Upper lobe of left lung (tissue), 6 donors: ENCODE results near the gene SNAPC1. TPM values are rescaled to one million over a fixed set of nuclear protein-coding genes. Genes with fewer than 3 reads are reported as not detected.

ENCODE experiments used
- ATAC-seq, 2 donors: fragments of 200-7000 bp; cut with Tn5 transposase; one replicate each; pipeline ENCODE4 v1.9.1; 2022; ENCODE audit warnings: mild to moderate bottlenecking in 2 of 2, moderate library complexity in 2 of 2; ENCODE audit not compliant: low FRiP score in 2 of 2
- DNase-seq, 2 donors: peaks; one replicate each; pipeline ENCODE4 v3.0.0-alpha.2; 2019 to 2020
- H3K27ac ChIP-seq, 4 donors: fragments of 200-600 bp; sonication (generic); one replicate each; pipeline ENCODE4 v1.5.1; 2016 to 2019
- H3K27me3 ChIP-seq, 4 donors: fragments of 200-600 bp; sonication (generic); one replicate each; pipeline ENCODE4 v1.5.1; 2017 to 2019
- H3K36me3 ChIP-seq, 4 donors: fragments of 200-600 bp; sonication (generic); one replicate each; pipeline ENCODE4 v1.5.1; 2016 to 2019
- H3K4me1 ChIP-seq, 4 donors: fragments of 200-600 bp; sonication (generic); one replicate each; pipeline ENCODE4 v1.5.1; 2018 to 2019
- H3K4me3 ChIP-seq, 4 donors: fragments of 200-600 bp; sonication (generic); one replicate each; pipeline ENCODE4 v1.5.1; 2017 to 2019; ENCODE audit warnings: mild to moderate bottlenecking in 2 of 4, moderate library complexity in 1 of 4
- H3K9me3 ChIP-seq, 4 donors: fragments of 200-600 bp; sonication (generic); one replicate each; pipeline ENCODE4 v1.5.1; 2018 to 2019
- CTCF ChIP-seq, 6 experiments: fragments of 450-650 bp in 4 of 6; fragments of 200-600 bp in 2 of 6; sonication (generic) in 2 of 6; IDR thresholded peaks; one replicate each; pipeline ENCODE4 v1.5.1; 2016 to 2019; ENCODE audit warnings: antibody characterized with exemption in 6 of 6
- EP300 ChIP-seq, 4 donors: sonication (generic); formaldehyde crosslinking; IDR thresholded peaks; one replicate each; pipeline ENCODE4 v1.5.1; 2017; ENCODE audit warnings: antibody characterized with exemption in 4 of 4, control low read depth in 2 of 4
- POLR2A ChIP-seq, 4 donors: fragments of 450-650 bp; IDR thresholded peaks; one replicate each; pipeline ENCODE4 v1.5.1; 2016 to 2017; ENCODE audit warnings: antibody characterized with exemption in 4 of 4, mild to moderate bottlenecking in 2 of 4
- POLR2AphosphoS5 ChIP-seq, 2 donors: sonication (generic); formaldehyde crosslinking; IDR thresholded peaks; one replicate each; pipeline ENCODE4 v1.5.1; 2017; ENCODE audit warnings: antibody characterized with exemption in 2 of 2
- WGBS, 2 donors: methylation state at CpG; one replicate each; pipeline ENCODE4 v1.1.5; 2017 to 2018; 5-methylcytosine and 5-hydroxymethylcytosine counted together
- total RNA-seq, 6 donors: library from RNA; depleted of rRNA in 4 of 6; stranded (reverse); fragments of >200 nt in 4 of 6; gene quantifications; one replicate each; pipeline versions ENCODE4 v1.1.0 to v1.2.1, GENCODE V29; 2016 to 2021
- donor health status: DM: no; HTN: no; CAD: no; lungs with moderate emphysema.
- donor health status: DM: no; HTN: yes; CAD: no; lungs with severe emphysema.

The SNAPC1 gene
- total RNA-seq, 6 donors from 2014 or later = 4.2 to 8.9 (median 4.7) TPM

GRCh38 chr14:61765225-61765943 lies 3.2 kb downstream of the SNAPC1 start:
- no peaks in the 10 kb centered on the region for H3K9me3 ChIP-seq
- no peak overlapping the region for H3K27ac ChIP-seq
- H3K27me3 ChIP-seq = no peaks in the 10 kb centered on the region
- H3K4me1 ChIP-seq = peaks cover 7 to 27% (median 20%) of the 10 kb centered on the region in 4 donors
- no peak for DNase-seq
- H3K4me3 ChIP-seq = no peak overlapping the region
- H3K36me3 ChIP-seq = peaks cover 7 to 22% (median 14%) of the 10 kb centered on the region in 4 donors
- no peak for ATAC-seq
- no peak for TF ChIP-seq CTCF (IDR thresholded peaks at IDR 0.05)
- no peak for TF ChIP-seq EP300 (IDR thresholded peaks at IDR 0.05)
- no peak for TF ChIP-seq POLR2A (IDR thresholded peaks at IDR 0.05)
- TF ChIP-seq POLR2AphosphoS5 (IDR thresholded peaks at IDR 0.05) = no peak
- 72 to 74% methylated on average over 15 of the region's 15 CpGs for WGBS, 2 donors

- H3K4me1 ChIP-seq = peaks cover 7 to 27% (median 20%) of the 10 kb centered on the region in 4 donors
- WGBS, 2 donors = 72 to 84% methylated on average over 5 of the region's 5 CpGs
- H3K27ac ChIP-seq = no peak overlapping the region
- TF ChIP-seq EP300 (IDR thresholded peaks at IDR 0.05) = no peak
- TF ChIP-seq POLR2A (IDR thresholded peaks at IDR 0.05) = no peak
- TF ChIP-seq POLR2AphosphoS5 (IDR thresholded peaks at IDR 0.05) = no peak
- no peak for TF ChIP-seq CTCF (IDR thresholded peaks at IDR 0.05)
- DNase-seq = no peak
- H3K4me3 ChIP-seq = no peak overlapping the region
- no peaks in the 10 kb centered on the region for H3K27me3 ChIP-seq
- H3K9me3 ChIP-seq = no peaks in the 10 kb centered on the region
- peaks cover 15 to 29% (median 20%) of the 10 kb centered on the region in 4 donors for H3K36me3 ChIP-seq
- ATAC-seq = no peak
Measured at GRCh38 chr14:61766151-61766550, 3.9 kb downstream of the SNAPC1 start.

- ATAC-seq (no peak), DNase-seq (no peak)
- Histone ChIP-seq H3K36me3 (peaks cover 15 to 44% (median 32%) of the 10 kb centered on the region in 4 donors), H3K4me1 (peaks cover 2 to 19% (median 13%) of the 10 kb centered on the region in 4 donors), H3K9me3 (no peaks in the 10 kb centered on the region), H3K4me3 (no peak overlapping the region), H3K27ac (no peak overlapping the region), H3K27me3 (no peaks in the 10 kb centered on the region)
- TF ChIP-seq CTCF (IDR thresholded peaks at IDR 0.05) (no peak), POLR2A (IDR thresholded peaks at IDR 0.05) (no peak), POLR2AphosphoS5 (IDR thresholded peaks at IDR 0.05) (no peak), EP300 (IDR thresholded peaks at IDR 0.05) (no peak)
- WGBS, 2 donors = 70 to 75% methylated on average over 3 of the region's 3 CpGs
Measured at GRCh38 chr14:61768240-61768639, 6.0 kb downstream of the SNAPC1 start.

GRCh38 chr14:61769893-61770292 lies 7.7 kb downstream of the SNAPC1 start:
- H3K4me1 ChIP-seq = peaks cover 2 to 7% (median 4%) of the 10 kb centered on the region in 4 donors
- no peaks in the 10 kb centered on the region for H3K9me3 ChIP-seq
- ATAC-seq (no peak), DNase-seq (no peak)
- H3K36me3 ChIP-seq = peaks cover 18 to 52% (median 33%) of the 10 kb centered on the region in 4 donors
- no peak overlapping the region for H3K27ac ChIP-seq
- WGBS, 2 donors = 94 to 95% methylated on average over 3 of the region's 3 CpGs
- TF ChIP-seq POLR2AphosphoS5 (IDR thresholded peaks at IDR 0.05) (no peak), CTCF (IDR thresholded peaks at IDR 0.05) (no peak), EP300 (IDR thresholded peaks at IDR 0.05) (no peak), POLR2A (IDR thresholded peaks at IDR 0.05) (no peak)
- H3K4me3 ChIP-seq = no peak overlapping the region
- no peaks in the 10 kb centered on the region for H3K27me3 ChIP-seq

- no peak for ATAC-seq
- H3K9me3 ChIP-seq = no peaks in the 10 kb centered on the region
- no peak overlapping the region for H3K4me3 ChIP-seq
- H3K27me3 ChIP-seq = no peaks in the 10 kb centered on the region
- no peak overlapping the region for H3K27ac ChIP-seq
- H3K4me1 ChIP-seq = no peaks in the 10 kb centered on the region
- no peak for DNase-seq
- peaks cover 15 to 71% (median 30%) of the 10 kb centered on the region in 4 donors for H3K36me3 ChIP-seq
- WGBS, 2 donors = 100% methylated on average over 1 of the region's 1 CpG; no CpG with 5 or more reads in 1 of the 2 donors
- TF ChIP-seq EP300 (IDR thresholded peaks at IDR 0.05) (no peak), POLR2A (IDR thresholded peaks at IDR 0.05) (no peak), CTCF (IDR thresholded peaks at IDR 0.05) (no peak), POLR2AphosphoS5 (IDR thresholded peaks at IDR 0.05) (no peak)
Measured at GRCh38 chr14:61774861-61775260, 12.6 kb downstream of the SNAPC1 start.
